VCaP (cell line): ENCODE data around the gene GBE1.

Source experiments
- H3K27ac ChIP-seq: fragments of 450-650 bp; 2 replicates; pipeline ENCODE4 v1.5.1; 2017
- TF ChIP-seq, protein P1 (sequence below): fragments of 450-650 bp; conservative IDR thresholded peaks from 2 replicates; pipeline ENCODE4 v1.5.1; 2017; ENCODE audit warnings: mild to moderate bottlenecking, moderate library complexity

GBE1 gene

DNA sequence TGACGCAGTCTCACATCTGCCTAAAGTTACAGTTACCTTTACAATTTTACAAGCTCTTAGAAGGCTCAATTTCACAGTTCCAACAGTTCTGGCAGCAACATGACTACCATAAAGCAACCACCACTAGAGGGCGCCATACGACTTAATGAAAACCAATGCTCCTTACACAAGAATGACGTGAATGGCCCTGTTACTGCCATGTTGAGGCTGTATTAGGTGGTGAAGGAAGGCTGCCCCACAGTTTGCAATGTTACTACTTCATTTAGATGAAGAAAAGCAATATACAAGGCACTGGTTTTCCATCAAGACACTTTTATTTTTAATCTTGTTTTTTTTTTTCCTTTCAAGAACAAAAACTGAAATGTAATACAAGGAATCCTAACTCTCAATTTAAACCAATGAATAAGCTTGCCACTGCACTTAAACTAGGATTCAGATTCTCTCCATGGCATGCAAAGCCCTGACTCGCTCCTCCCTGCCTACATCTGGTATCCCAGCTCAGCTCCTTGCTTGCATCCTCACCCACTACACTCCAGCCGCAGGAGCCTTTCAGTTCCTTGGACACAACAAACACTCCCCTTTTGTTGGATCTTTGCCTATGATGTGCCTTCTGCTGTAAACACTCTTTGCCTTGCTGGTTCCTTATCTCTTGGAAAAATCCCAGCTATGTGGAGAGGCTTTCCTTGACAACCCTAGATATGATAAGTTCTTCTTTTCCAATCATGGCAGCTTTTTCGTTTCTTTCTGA lies 270.7 kb downstream of the GBE1 start:
- TF ChIP-seq, protein P1, sequence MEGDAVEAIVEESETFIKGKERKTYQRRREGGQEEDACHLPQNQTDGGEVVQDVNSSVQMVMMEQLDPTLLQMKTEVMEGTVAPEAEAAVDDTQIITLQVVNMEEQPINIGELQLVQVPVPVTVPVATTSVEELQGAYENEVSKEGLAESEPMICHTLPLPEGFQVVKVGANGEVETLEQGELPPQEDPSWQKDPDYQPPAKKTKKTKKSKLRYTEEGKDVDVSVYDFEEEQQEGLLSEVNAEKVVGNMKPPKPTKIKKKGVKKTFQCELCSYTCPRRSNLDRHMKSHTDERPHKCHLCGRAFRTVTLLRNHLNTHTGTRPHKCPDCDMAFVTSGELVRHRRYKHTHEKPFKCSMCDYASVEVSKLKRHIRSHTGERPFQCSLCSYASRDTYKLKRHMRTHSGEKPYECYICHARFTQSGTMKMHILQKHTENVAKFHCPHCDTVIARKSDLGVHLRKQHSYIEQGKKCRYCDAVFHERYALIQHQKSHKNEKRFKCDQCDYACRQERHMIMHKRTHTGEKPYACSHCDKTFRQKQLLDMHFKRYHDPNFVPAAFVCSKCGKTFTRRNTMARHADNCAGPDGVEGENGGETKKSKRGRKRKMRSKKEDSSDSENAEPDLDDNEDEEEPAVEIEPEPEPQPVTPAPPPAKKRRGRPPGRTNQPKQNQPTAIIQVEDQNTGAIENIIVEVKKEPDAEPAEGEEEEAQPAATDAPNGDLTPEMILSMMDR = peak; percentile 83
- H3K27ac ChIP-seq = peak overlapping the region; percentile 34

DNA sequence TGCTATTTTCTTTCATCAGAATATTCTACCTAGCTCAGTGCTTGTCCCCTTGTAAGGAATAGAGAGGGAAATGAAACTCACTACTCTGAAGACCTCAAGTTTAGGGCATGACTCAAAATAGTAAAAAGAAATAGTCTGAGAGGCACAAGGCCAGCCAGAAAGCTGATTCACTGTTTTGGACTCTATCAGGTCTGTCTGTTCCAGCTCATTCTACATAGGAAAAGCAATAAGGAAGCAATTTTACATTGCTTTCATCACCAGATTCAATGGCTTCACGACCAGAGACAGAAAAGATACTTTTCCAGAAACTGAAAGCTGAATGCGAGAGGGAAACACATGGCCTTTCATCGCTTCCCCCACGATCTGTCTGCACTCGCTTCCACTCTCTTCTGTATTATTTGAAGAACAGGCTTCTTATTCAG lies 276.0 kb downstream of the GBE1 start:
- no peak overlapping the region for H3K27ac ChIP-seq
- TF ChIP-seq, protein P1 = no peak

DNA sequence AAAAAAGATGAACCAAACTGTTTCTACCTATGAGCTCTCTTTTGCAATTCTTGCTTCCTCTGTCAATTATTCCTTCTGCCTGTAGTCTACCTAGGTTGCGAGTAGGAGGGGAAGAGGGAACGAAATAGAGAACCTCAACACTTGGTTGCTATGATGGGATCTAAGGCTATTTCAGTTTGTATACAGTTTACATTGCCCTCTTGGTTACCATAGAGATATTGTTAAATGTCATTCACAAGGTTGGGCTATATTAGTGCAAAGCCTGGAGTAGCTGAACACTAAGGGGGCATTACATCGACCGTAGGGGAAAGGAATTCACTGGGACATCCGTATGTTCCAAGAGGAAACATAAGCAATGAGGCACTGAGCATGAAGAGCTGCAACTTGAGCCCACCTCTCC lies 276.9 kb downstream of the GBE1 start:
- H3K27ac ChIP-seq = no peak overlapping the region

DNA sequence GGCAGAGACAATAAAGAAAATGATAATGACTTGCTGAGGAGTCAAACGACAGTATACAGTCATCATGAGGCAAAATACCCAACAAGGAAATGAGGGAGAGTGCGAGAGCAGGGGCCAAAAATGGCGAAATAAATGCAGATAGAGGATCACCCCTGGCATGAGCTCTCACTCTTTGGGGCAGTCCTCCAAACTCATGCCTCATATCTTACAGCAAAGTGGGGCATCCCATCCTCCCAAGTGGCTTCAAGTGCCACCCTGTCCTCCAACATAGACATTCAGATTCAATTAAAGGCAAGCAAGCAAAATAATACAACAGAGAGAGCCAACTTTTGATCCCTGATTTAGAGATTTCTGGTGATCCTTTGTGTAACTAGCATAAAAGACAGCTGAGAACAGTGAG lies 278.4 kb downstream of the GBE1 start:
- H3K27ac ChIP-seq = no peak overlapping the region
- TF ChIP-seq, protein P1 = no peak

More for the DNA sequence above, 276.9 kb downstream of the GBE1 start:
- TF ChIP-seq, protein P1 = no peak

DNA sequence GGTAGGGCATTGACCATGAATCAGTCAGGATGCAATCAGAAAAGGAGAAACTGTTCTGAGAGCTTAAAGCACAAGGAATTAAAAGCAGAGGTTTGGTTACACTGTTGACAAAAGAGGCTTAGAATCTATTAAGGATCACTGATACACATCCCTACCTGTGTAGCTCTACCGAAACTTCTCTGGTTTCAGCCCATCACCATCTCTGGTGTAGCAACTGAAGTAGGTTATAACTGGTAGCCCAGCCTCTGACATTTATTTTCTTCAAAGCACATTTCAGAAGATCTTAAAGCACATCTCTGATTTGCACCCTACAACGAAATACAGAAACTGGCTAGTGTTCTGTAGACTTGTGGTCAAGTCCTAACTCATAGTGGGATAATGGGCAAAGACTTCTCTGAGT lies 283.7 kb downstream of the GBE1 start:
- TF ChIP-seq, protein P1 = no peak
- no peak overlapping the region for H3K27ac ChIP-seq

DNA sequence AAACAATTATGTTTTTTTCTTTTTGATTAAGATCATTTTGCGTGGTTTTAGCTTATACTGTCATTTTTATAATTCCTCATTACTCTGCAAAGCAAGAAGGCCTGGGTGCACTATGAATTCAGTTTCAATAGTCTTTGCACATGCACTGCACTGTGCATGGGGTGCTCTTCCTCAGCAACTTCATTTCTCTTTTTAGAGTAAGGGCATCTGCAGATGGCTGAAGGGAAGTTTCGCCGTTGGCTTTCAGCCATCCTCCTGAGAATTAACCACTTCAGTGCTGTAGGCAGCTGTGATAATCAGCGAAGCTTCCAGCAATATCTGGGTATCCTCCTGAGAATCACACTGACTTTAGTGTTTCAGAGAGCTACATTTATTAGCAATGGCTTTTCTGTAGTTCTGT lies 284.8 kb downstream of the GBE1 start:
- H3K27ac ChIP-seq = no peak overlapping the region
- TF ChIP-seq, protein P1 = no peak

DNA sequence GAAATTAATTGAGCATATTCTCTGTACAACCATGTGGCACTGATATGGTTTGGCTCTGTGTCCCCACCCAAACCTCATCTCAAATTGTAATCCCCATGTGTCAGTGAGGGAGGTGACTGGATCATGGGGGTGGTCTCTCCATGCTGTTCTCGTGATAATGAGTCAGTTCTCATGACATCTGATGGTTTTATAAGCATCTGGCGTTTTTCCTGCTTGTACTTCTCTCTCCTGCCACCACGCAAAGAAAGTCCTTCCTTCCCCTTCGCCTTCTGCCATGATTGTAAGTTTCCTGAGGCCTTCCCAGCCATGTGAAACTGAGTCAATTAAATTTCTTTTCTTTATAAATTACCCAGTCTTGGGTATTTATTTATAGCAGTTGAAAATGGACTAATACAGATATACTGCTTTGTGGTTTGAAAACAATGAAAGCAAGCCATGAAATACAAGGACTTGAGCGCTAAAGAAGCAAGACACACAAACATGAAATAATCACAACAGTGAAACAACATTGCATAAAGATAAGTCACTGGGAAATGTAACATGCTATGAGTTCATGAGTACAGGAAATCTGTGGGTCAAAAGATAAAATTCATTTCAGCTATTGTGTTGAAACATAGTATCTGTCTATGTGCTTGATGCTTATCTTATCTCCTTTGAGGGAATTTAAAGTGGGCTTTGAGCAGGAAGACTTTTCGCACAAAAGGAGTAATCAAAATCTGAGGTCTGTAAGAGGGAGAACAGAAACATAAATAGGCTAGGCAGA lies 288.7 kb downstream of the GBE1 start:
- TF ChIP-seq, protein P1 = no peak
- H3K27ac ChIP-seq = no peak overlapping the region
